Thoracic aorta (tissue), 2 donors: Measurements from ENCODE around the gene SNX6. TPM values are rescaled to one million over a fixed set of nuclear protein-coding genes. Genes with fewer than 3 reads are reported as not detected.
"Not testable (repeated sequence)": the region's sequence is repeated elsewhere in the genome, so short reads cannot be mapped to it uniquely, and the experiment has no call there.

Experiments used
- ATAC-seq: fragments of 150-250 bp; one replicate; pipeline ENCODE4 v1.8.0; 2017; ENCODE audit warnings: low read depth; ENCODE audit not compliant: insufficient number of reproducible peaks, low FRiP score
- DNase-seq: peaks from one replicate; pipeline ENCODE4 v3.0.0-alpha.2; 2020; ENCODE audit warnings: low spot score
- H3K27ac ChIP-seq, 2 donors: fragments of 200-600 bp; sonication (generic); 1 replicate in 1 of 2; 2 replicates in 1 of 2; pipeline ENCODE4 v1.5.1; 2016; ENCODE audit warnings: mild to moderate bottlenecking in 2 of 2, moderate library complexity in 2 of 2
- H3K27me3 ChIP-seq: fragments of 200-600 bp; sonication (generic); replicated peaks from 2 replicates; pipeline ENCODE4 v1.6.0; 2016; ENCODE audit warnings: mild to moderate bottlenecking; ENCODE audit not compliant: insufficient read depth
- H3K36me3 ChIP-seq: fragments of 200-600 bp; sonication (generic); one replicate; pipeline ENCODE4 v1.5.1; 2016
- H3K4me1 ChIP-seq, 2 donors: fragments of 200-600 bp; sonication (generic); 1 replicate in 1 of 2; 2 replicates in 1 of 2; pipeline versions ENCODE4 v1.5.1 to v1.6.0; 2016; ENCODE audit warnings: low read depth in 2 of 2, mild to moderate bottlenecking in 1 of 2; ENCODE audit not compliant: control insufficient read depth in 1 of 2
- H3K4me3 ChIP-seq: fragments of 200-600 bp; sonication (generic); 2 replicates; pipeline ENCODE4 v1.5.1; 2016; ENCODE audit warnings: mild to moderate bottlenecking
- H3K9me3 ChIP-seq: fragments of 200-600 bp; sonication (generic); 2 replicates; pipeline ENCODE4 v1.5.1; 2016
- total RNA-seq, 2 donors: library from RNA; depleted of rRNA; stranded (reverse); fragments of >200 nt; gene quantifications; one replicate each; pipeline versions ENCODE4 v1.1.0 to v1.2.3, GENCODE V29; 2016
- TF ChIP-seq, protein P1 (sequence below): fragments of 200-600 bp; sonication (generic); IDR thresholded peaks from one replicate; pipeline ENCODE4 v1.5.1; 2019; ENCODE audit warnings: antibody characterized with exemption

SNX6 gene
- total RNA-seq, 2 donors from 2014 or later = 84.2 to 128 TPM

DNA sequence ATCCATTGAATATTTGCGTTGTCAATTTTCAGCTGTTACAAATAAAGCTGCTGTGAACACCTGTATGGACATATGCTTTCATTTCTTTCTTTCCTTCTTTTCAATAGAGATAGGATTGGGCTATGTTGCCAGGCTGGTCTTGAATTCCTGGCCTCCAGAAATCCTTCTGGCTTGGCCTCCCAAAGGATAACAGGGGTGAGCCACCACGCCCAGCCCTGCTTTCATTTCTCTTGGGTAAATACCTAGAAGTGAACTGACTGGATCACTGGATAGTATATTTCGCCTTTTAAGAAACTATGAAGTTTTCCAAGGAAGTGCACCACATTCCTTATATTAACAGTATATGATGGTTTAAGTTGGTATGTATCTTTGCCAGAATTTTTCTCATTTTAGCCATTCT, 58.2 kb downstream of the SNX6 start:
- DNase-seq = no peak
- no peak overlapping the region for H3K27ac ChIP-seq
- no peak for ATAC-seq
- no peaks in the 10 kb centered on the region for H3K9me3 ChIP-seq
- H3K4me1 ChIP-seq = no peaks in the 10 kb centered on the region
- no peaks in the 10 kb centered on the region for H3K27me3 ChIP-seq
- H3K36me3 ChIP-seq = peaks cover 47% of the 10 kb centered on the region
- TF ChIP-seq, protein P1, sequence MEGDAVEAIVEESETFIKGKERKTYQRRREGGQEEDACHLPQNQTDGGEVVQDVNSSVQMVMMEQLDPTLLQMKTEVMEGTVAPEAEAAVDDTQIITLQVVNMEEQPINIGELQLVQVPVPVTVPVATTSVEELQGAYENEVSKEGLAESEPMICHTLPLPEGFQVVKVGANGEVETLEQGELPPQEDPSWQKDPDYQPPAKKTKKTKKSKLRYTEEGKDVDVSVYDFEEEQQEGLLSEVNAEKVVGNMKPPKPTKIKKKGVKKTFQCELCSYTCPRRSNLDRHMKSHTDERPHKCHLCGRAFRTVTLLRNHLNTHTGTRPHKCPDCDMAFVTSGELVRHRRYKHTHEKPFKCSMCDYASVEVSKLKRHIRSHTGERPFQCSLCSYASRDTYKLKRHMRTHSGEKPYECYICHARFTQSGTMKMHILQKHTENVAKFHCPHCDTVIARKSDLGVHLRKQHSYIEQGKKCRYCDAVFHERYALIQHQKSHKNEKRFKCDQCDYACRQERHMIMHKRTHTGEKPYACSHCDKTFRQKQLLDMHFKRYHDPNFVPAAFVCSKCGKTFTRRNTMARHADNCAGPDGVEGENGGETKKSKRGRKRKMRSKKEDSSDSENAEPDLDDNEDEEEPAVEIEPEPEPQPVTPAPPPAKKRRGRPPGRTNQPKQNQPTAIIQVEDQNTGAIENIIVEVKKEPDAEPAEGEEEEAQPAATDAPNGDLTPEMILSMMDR = no peak
- no peak overlapping the region for H3K4me3 ChIP-seq

DNA sequence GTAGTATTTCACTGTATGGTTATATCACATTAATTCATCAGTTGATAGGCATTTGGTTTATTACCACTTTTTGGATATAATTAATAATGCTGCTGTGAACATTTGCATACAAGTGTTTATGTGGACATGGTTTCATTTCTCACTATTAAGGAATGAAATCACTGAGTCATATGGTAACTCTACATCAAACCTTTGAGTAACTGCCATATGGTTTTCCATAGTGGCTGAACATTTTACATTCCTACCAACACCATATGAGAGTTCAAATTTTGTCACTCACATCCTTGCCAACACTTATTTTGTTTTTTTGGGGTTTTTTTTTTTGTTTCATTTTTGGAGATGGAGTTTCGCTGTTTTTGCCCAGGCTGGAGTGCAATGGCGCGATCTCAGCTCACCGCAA, 60.2 kb downstream of the SNX6 start:
- Histone ChIP-seq H3K27ac (no peak overlapping the region), H3K4me1 (no peaks in the 10 kb centered on the region), H3K36me3 (peaks cover 50% of the 10 kb centered on the region), H3K27me3 (no peaks in the 10 kb centered on the region), H3K9me3 (no peaks in the 10 kb centered on the region), H3K4me3 (no peak overlapping the region)
- TF ChIP-seq, protein P1 = no peak
- DNase-seq (no peak), ATAC-seq (no peak)

DNA sequence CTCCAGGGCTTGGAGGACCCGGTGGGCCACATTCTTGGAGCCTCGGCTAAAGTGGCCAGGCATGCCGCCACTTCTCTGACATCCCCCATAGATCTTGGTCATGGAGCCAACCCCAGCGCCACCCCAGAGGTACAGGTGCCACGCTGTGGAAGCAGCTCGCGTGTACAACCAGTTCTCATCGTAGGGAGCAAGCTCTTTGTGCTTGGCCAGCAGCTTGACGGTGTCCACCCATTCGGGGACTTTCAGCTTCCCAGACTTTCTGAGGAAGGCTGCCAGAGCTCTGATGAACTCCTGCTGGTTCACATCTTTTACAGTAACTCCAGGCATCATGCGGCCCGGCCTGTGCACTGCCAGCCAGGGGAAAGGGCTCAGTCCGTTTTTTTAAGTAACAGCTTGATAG, 61.1 kb downstream of the SNX6 start:
- TF ChIP-seq, protein P1 = no peak
- no peak for DNase-seq
- no peaks in the 10 kb centered on the region for H3K27me3 ChIP-seq
- peaks cover 47% of the 10 kb centered on the region for H3K36me3 ChIP-seq
- H3K27ac ChIP-seq = no peak overlapping the region
- ATAC-seq = no peak
- H3K4me1 ChIP-seq = no peaks in the 10 kb centered on the region
- H3K4me3 ChIP-seq = no peak overlapping the region
- H3K9me3 ChIP-seq = no peaks in the 10 kb centered on the region

DNA sequence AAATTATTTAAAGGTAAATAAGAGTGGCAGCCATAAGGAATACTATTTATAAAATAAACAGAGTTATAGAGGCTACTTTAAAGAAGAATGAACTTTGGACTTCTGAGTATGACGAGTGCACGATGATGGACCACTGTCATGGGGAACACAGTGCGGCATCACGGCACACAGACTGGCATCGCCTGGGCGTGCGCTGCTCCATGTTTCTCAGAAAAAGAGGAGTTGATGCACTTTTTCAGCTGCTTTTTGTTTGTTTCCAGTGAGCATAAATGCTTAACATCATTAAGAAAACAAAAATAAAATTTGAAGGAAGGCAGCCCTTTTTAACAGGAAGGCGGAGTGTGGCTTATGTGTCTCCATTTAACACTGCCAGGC, 67.2 kb downstream of the SNX6 start:
- DNase-seq = no peak
- H3K4me1 ChIP-seq = no peaks in the 10 kb centered on the region

DNA sequence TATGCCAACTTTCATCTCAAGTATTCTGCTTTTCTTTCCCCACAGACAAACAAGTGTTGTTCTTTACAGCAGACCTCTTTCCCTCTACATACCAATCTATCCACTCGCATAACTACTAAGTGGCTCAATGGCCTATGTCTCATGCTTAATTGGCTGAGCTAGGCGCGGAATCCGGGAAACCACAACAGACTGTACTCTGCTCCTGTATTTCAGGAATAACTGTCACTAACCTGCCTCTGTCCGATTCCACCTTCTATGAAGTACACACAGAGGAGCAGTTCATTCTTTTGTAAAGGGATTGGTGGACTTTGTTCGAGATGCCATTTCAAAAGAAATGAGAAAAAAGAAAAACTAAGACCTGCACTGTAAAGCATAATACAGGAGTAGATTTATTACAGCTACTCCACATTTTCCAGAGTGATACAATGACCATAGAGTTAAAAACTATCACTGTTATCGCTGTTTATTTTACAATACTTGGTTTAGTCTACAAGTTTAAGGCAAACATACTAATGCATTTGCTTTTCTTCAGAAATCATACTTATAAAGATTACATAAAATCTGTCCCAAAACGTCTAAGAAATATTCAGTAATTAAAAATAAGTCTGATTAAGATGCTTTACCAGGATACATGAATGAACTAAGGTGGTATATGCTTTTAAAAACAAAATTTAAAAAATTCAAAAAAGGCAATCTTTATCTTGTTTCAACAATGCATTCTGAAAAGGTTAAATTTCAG, 67.7 kb downstream of the SNX6 start:
- ATAC-seq, H3K27ac ChIP-seq, H3K9me3 ChIP-seq, H3K4me3 ChIP-seq, H3K27me3 ChIP-seq, DNase-seq, H3K4me1 ChIP-seq: not testable (repeated sequence)
- peaks cover 14% of the 10 kb centered on the region for H3K36me3 ChIP-seq

More for the DNA sequence above, 67.2 kb downstream of the SNX6 start:
- TF ChIP-seq, protein P1 = no peak
- Histone ChIP-seq H3K4me3 (no peak overlapping the region), H3K9me3 (no peaks in the 10 kb centered on the region), H3K27me3 (no peaks in the 10 kb centered on the region), H3K27ac (no peak overlapping the region), H3K36me3 (peaks cover 19% of the 10 kb centered on the region)
- ATAC-seq = no peak

DNA sequence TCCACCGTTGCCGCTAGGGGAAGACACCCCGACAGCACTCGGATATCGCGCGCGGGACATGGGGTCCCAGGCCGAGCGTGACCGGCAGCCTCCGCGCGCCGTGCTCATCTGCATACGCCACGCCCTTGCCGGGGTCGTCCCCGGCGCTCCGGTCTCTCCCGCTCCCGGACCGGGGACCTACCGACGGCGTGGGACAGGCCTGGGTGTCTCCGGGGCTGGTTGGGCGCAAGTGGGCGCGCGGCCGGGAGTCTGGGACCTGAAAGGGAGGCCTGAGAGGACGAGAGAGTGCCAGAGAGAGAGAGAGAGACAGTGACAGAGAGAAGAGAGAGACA, 73.5 kb downstream of the SNX6 start:
- ATAC-seq = peak; percentile 76
- not testable (repeated sequence) for H3K27me3 ChIP-seq, DNase-seq, H3K27ac ChIP-seq, H3K36me3 ChIP-seq, H3K4me3 ChIP-seq, H3K4me1 ChIP-seq, H3K9me3 ChIP-seq

DNA sequence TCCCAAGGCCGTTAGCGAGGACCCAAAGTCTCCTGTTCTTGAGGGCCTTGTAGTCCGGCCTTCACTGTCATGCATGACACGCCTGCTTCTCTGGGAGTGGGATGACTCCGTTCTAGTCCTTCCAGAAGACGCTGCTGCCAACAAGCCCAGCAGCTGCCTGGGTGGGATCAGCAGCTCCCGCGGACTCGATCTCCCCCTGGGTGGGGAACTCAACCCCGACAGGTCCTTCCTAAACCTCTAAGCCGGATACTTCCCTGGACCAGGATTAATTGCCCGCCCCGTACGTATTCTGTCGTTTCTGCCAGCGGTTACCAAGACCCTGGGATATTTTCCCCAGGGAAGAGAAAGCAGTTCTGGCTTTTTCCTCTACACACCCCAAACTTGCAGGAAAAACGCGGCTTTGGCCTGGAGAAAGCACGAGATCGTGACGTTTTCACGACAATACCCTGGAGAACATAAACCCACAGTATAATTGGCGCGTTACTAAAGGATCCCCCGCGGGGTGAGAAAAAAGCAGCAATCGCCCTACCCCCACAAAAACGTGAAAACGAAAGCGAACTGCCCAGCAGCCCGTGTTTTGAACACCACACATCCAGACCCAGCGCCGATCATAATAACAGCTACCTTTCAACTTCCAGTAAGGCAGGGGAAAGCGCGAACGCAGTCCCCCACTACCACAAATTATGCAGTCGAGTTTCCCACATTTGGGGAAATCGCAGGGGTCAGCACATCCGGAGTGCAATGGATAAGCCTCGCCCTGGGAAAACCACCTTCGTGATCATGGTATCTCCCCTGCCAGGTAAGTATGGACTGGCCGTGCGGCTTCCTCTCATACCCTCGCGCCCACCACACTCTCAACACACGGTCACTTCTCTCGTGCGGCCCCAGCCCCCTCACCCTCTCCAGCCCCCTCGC, 74.1 kb downstream of the SNX6 start:
- H3K27ac ChIP-seq, H3K27me3 ChIP-seq, H3K4me3 ChIP-seq, H3K9me3 ChIP-seq, H3K4me1 ChIP-seq, DNase-seq, H3K36me3 ChIP-seq: not testable (repeated sequence)
- peak; percentile 95 for ATAC-seq
